Measurements from ENCODE around the gene TOR1A.

DNA sequence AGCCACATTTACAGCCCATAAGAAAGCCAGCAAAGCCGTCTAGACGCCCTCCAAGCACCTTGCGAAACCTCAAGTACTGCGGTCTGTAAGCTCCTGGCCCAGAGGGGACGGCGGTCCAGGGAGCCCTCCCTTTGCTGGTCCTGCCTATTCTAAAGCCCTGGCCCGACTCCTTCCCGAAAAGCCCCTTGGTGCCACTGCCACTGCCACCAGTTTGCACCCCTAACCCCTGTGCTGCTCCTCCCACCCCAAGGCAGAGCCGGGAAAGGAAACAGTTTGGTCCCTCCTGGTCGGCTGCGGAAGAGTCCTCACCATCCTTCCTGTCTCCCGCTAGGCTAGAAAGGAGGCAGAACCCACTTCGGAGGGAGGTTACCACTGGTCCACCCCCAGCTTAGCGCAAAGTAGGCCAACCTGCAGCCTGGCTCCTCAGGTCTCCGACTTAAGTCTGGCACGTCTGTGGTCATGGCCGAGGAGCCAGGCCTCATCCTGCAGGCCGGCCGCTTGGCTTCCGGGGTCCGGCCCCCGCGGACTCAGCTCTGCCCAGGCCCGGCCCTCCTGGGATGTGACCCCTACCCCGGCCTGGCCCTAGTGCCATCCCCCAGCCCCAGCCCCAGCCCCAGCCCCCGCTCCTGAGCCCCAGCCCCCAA is 916 bp downstream of the TOR1A start:
- TF ChIP-seq POLR2A (IDR thresholded peaks at IDR 0.05; ENCODE audit: borderline replicate concordance, extremely low read depth, insufficient read depth, insufficient read length) (no peak), POLR2AphosphoS5 (IDR thresholded peaks at IDR 0.05; ENCODE audit: low read depth, low read length) (no peak), YY1 (IDR thresholded peaks at IDR 0.05; ENCODE audit: extremely low read depth, insufficient replicate concordance, low read depth, low read length) (no peak), ELF1 (IDR thresholded peaks at IDR 0.05; ENCODE audit: borderline replicate concordance, low read depth) (no peak), MAX (IDR thresholded peaks at IDR 0.05) (no peak), JUND (IDR thresholded peaks at IDR 0.05) (no peak), REST (IDR thresholded peaks at IDR 0.05; ENCODE audit: low read depth) (no peak), EZH2phosphoT487 (IDR thresholded peaks at IDR 0.05; ENCODE audit: borderline replicate concordance) (no peak), EZH2 (IDR thresholded peaks at IDR 0.05) (no peak), CBX3 (IDR thresholded peaks at IDR 0.05; ENCODE audit: low read depth) (no peak), RAD21 (IDR thresholded peaks at IDR 0.05; ENCODE audit: low read depth) (no peak)
- TF ChIP-seq, protein P1, sequence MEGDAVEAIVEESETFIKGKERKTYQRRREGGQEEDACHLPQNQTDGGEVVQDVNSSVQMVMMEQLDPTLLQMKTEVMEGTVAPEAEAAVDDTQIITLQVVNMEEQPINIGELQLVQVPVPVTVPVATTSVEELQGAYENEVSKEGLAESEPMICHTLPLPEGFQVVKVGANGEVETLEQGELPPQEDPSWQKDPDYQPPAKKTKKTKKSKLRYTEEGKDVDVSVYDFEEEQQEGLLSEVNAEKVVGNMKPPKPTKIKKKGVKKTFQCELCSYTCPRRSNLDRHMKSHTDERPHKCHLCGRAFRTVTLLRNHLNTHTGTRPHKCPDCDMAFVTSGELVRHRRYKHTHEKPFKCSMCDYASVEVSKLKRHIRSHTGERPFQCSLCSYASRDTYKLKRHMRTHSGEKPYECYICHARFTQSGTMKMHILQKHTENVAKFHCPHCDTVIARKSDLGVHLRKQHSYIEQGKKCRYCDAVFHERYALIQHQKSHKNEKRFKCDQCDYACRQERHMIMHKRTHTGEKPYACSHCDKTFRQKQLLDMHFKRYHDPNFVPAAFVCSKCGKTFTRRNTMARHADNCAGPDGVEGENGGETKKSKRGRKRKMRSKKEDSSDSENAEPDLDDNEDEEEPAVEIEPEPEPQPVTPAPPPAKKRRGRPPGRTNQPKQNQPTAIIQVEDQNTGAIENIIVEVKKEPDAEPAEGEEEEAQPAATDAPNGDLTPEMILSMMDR (IDR thresholded peaks at IDR 0.05 in 2 of 3, conservative IDR thresholded peaks at IDR 0.05 in 1 of 3; ENCODE audit: borderline replicate concordance in 1 of 3, insufficient read depth in 1 of 3, low read depth in 2 of 3, low read length in 2 of 3): no peak
- TF ChIP-seq, protein P2, sequence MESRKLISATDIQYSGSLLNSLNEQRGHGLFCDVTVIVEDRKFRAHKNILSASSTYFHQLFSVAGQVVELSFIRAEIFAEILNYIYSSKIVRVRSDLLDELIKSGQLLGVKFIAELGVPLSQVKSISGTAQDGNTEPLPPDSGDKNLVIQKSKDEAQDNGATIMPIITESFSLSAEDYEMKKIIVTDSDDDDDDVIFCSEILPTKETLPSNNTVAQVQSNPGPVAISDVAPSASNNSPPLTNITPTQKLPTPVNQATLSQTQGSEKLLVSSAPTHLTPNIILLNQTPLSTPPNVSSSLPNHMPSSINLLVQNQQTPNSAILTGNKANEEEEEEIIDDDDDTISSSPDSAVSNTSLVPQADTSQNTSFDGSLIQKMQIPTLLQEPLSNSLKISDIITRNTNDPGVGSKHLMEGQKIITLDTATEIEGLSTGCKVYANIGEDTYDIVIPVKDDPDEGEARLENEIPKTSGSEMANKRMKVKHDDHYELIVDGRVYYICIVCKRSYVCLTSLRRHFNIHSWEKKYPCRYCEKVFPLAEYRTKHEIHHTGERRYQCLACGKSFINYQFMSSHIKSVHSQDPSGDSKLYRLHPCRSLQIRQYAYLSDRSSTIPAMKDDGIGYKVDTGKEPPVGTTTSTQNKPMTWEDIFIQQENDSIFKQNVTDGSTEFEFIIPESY (IDR thresholded peaks at IDR 0.05; ENCODE audit: extremely low read depth, insufficient replicate concordance, low read length): no peak
- TF ChIP-seq, protein P3, sequence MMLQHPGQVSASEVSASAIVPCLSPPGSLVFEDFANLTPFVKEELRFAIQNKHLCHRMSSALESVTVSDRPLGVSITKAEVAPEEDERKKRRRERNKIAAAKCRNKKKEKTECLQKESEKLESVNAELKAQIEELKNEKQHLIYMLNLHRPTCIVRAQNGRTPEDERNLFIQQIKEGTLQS (IDR thresholded peaks at IDR 0.05): no peak
